HG03039 (cell line): ENCODE data around the gene MVB12B.

Experiments
- ATAC-seq: cut with Tn5 transposase; IDR thresholded peaks from one replicate; pipeline ENCODE4 v1.9.1; 2021; ENCODE audit warnings: mild to moderate bottlenecking, moderate library complexity; ENCODE audit not compliant: unreplicated experiment

The MVB12B gene

GRCh38 chr9:126357074-126357473 is 30.4 kb downstream of the MVB12B start:
- no peak for ATAC-seq

DNA sequence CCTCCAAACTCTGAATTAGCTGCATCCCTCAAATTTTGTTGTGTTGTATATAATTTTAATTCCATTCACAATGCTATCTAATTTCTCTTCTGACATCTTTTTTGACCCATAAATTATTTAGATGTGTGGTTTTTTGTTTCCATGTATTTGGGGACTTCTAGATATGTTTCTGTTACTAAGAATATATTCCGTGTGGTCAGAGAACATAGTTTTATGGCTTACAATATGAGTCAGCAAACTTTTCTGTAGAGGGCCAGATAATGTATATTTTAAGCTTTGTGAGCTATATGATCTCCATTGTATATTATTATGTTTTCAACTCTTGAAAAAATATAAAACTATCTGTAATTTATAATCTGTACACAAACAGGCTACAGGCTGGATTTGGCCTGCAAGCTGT is 33.4 kb downstream of the MVB12B start:
- ATAC-seq, result no peak

GRCh38 chr9:126361810-126362238 is 35.2 kb downstream of the MVB12B start:
- ATAC-seq, result no peak

DNA sequence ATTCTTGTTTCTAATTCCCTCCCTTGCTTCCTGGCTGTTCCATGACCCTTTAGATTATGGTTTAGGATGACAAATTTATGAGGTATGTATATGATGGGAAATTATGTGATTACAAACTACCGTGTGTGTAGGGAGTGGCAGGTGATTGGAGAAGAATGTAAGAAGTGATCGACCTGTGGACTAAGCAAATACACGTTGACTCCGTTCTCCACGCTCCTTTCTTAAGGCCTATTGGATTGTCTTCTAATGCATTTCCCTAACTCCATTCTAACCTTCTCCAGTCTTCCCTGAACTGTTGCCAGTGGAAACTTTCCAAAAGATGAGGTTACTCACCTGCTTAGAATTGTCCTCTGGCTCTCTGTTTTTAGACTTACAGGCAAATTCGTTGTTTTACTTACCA is 36.6 kb downstream of the MVB12B start:
- ATAC-seq, result no peak

DNA sequence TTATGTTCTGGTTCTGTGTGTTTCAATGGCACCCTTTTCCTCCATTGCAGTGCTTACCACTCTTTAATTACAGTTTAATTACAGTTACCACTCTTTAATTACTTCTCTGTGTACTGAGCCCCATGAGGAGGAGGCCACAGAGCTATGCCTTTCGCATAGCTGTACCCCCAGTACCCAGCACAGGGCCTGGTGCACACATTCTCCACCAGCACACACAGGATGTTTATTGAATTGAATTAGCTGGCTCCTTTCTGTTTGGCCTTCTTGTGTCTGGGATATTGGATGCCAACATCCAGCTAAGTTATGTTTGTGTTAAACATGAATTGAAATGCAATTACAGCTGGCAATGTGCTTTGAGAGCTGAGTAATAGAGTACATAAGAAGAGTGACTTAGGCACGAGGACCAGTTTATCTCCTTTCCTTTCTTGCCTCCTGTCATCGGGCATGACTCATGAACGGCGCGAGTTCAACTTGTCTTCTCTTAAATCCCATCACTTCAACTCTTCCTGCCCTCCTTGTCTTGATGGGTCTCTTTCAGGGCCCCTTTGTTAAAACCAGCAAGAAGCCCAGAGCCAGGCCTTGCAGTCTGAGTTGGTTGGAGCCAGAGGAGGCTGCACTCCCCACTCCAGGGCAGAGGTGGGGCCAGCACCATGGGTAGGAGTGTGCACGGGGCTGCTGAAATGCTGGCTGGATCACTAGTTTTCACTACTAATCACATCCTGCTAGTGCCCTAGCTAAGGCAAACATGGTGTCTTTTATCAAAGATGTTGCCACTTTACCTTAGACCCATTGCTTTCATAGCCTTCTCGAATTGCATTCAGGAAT is 37.4 kb downstream of the MVB12B start:
- no peak for ATAC-seq

DNA sequence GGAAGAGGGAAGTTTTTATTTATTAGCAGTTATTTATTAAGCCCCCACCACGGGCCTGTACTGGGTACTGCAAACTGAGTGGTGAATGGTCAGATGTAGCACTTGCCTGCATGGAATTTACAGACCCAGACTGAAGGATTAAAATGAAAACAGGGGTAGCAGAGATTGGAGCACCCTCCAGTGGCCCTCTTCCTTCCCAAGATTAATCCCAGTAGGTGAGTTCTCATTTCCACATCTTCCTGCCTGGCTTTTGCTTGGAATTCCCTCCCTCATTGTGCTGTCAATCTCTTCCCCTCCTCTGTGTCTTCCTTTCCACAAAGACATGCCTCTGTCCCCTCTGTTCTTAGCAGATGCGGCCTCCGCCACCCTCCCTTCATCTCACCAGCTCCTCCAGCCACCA is 39.2 kb downstream of the MVB12B start:
- no peak for ATAC-seq

DNA sequence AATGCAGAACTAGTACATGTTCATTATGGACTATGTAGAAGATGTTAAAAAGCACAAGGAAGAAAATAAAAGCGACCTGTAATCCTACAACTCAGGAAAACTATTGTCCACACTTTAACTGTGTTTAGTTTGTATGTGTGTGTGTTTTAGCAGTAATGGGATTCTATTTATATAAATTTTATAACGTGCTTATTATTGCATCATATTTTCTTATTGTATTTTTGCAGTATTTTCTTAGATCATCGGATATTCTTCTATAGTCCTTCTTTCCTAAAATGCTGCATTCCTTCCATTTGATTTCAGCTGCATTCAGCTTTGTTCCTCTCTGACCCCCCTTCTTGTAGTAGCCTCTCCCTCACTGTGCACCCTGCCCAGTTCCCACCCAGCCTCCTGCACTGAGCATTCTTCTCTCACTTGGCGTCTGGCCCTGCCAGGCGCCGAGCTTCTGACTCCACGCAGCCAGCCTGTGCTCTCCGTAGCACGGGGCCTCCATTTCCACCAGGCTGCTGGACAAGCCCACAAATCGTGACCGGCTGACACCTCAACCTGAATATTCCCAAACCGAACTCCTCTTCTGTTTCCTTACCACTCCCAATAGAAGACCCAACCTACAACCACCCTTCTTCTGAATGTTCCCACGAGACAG is 39.9 kb downstream of the MVB12B start:
- no peak for ATAC-seq

GRCh38 chr9:126367139-126367538 is 40.5 kb downstream of the MVB12B start:
- ATAC-seq, result no peak

DNA sequence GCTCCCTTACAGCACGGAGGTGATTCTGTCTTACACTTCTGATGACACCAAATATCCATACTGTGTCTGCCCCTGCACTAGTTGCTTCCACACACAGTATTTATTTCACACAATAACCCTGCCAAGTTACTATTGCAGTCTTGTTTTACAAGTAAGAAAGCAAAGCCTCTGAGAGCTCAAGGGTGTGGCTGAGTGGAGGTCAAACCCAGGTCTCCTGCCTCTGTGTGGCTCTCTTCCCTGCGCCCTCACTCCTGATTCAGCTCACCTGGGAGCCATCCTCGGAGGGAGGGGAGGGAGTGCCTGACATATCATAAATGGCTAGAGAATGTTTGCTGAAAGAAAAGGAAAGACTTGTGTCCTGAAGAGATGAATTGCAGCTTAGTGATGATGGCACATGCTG is 41.0 kb downstream of the MVB12B start:
- ATAC-seq, result no peak

GRCh38 chr9:126368020-126368419 is 41.4 kb downstream of the MVB12B start:
- ATAC-seq, result no peak

- no peak for ATAC-seq
These were observed 44.6 kb downstream of the MVB12B start for GRCh38 chr9:126371007-126371870.

DNA sequence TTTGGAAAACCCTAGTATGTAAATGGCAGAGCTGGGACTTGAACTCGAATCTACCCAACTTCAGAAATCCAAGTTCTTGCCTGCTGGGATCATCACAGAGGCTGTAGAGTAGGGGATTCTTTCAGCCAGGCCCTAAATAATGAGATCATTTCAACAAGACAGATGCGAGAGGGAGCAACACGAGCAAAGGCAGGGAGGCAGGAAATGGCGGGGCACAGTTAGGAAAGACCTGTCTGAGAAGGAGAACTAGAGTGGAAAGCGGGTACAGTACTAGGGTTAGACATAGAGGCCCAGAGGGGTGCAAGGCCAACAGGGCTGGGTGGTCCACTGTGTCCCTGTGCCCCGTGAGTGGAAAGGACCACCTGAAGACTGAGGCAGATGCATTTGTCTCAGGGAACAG is 46.1 kb downstream of the MVB12B start:
- ATAC-seq, result no peak

DNA sequence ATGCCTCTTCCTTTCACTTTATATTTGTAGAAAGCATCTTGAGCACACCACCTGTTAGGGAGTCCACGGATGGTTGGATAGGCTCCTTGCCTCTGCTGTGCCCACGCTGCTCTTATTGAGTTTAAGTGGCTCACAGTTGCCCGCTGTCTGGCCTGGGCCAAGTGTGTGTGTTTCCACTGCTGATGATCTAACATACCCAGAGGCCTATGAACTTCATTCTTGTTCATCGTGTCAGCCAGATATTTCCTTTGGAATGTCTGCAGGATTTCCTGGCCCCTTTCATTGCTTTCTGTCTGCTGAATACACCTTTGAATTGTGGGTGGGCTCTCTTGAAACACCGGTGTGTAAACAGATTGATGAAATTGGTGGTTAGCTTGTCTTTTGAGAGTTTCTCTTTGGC is 46.6 kb downstream of the MVB12B start:
- ATAC-seq, result no peak

DNA sequence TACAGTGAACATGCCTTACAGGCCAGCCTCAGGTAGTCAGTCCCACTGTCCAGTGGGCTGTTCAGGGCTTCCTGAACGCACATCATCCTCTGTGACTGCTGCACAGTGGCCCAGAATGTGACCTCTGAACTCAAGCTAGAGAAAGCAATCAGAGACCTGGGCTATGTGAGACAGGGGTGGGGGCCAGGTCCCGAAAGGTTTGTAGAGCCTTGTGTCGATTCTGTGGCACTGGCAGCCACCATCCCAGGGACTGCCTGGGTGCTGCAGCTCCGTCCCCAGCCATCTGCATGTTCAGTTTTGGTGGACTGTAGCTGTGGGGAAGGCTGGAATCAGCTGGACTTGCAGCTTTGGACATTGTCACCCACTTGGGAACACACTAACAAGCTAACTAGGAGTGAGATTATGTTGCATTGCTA is 47.7 kb downstream of the MVB12B start:
- ATAC-seq, result no peak

- ATAC-seq, result no peak
These were observed 48.8 kb downstream of the MVB12B start for GRCh38 chr9:126375386-126375785.

DNA sequence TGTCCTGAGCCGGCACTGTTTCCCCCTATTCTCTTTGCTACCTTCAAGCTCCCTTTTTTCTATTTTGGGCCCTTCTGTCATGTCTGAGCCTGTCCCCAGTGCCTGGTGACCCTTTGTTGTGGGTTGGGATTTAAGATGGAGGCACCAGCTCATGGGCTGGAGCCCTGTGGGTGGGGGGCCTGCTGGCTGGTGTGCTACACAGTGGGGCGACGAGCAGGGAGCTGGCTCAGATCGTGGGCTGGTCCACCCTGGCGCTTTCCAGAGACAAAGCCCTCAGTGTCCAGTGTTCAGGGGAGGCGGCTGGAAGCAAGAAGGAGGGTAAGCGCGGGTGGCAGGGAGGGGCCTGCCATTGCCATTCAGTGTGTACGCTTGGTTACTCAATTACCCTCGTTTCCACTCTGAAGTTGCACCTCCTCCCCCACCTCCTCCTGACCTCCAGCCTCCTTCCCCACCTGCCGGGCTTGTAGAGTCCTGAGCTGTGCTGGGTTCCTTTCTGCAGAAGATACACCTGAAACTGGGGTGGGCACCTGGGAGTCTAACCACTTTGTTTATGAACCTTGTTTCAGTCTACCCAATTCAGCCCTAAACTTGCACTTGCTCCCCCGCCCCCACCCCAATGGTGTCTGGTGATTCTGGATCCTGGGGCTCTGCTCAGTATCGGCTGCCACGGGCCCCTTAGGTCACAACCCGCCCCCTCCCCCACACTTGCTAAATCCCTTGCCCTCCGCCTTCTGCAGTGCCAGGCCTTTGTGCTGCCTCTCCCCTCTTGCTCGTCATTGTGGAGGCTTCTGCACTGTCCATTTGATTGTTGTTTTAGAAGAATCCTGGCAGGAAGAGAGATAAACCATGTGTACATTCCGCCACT is 49.9 kb downstream of the MVB12B start:
- no peak for ATAC-seq

GRCh38 chr9:126377176-126377509 is 50.5 kb downstream of the MVB12B start:
- no peak for ATAC-seq

DNA sequence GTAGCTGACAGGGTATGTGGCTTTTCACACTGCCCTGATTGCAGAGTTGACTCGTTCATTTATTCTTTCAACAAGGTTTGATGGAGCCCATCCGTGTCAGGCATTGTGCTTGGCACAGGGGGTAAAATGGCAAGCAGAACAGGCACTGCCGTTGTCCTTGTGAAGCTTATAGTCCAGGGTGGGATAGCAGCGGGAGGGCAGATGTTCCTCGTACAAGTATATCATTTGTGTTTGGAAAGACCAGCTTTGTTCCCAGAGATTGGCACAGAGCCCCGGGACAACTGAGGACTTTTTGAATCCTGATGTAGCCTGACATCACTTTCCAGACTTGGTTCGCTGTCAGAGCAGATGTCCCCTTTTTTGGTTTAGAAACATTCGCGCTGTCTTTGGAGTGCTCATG is 50.9 kb downstream of the MVB12B start:
- ATAC-seq, result no peak

DNA sequence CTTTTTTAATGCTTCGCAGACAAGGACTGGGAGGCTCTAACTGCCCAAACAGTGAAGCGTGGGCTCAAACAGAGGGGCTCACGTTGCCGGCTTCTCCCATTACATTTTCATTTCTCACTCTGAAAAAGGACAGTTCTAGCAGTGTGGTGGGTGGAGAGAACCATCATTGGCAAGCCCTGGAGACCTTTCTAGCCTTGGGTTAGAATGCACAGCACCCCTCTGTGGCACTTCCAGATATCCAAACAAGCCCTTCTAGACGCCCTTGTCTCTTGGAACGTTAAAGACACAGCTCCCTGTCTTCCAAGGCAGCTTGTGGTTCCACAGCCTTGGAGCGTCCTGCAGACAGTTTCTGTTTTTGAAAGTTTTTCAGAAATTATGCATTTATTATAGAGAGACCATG is 52.1 kb downstream of the MVB12B start:
- no peak for ATAC-seq

GRCh38 chr9:126379661-126380360 is 53.2 kb downstream of the MVB12B start:
- no peak for ATAC-seq
